ENCODE data around the gene HMOX1. TPM values are rescaled to one million over a fixed set of nuclear protein-coding genes. Genes with fewer than 3 reads are reported as not detected.

Gene HMOX1
- total RNA-seq (10 to 100 TPM in 1 of 2 donors, 1 to 10 TPM in 1; 8.6 to 16.5 TPM), polyA plus RNA-seq (ENCODE audit: insufficient read length in 2 of 2) (10 to 100 TPM; 13.0 to 15.7 TPM)
- long read RNA-seq, donor 1 = 0 reads
- long read RNA-seq, donor 2, partial matches to known transcripts = 0 of 3 reads
- long read RNA-seq, donor 2, other reads (novel, unspliced or antisense) = 0 of 3 reads
- long read RNA-seq, donor 3, partial matches to known transcripts = 5 of 8 reads
- long read RNA-seq, donor 3, other reads (novel, unspliced or antisense) = 0 of 8 reads
- long read RNA-seq, donor 4, partial matches to known transcripts = 0 of 3 reads
- long read RNA-seq, donor 4, other reads (novel, unspliced or antisense) = 0 of 3 reads

- H3K27me3 ChIP-seq (ENCODE audit: control insufficient read depth, insufficient read depth, low read length) = peaks cover 6% of the 10 kb centered on the region
- peak within 1 kb of the TSS; percentile 51 for H3K4me3 ChIP-seq (ENCODE audit: low read depth, low read length)
- peak within 1 kb of the TSS; percentile 61 for H3K27ac ChIP-seq (ENCODE audit: low read depth, low read length)
- peaks cover 21% of the 10 kb centered on the region for H3K4me1 ChIP-seq (ENCODE audit: control insufficient read depth, insufficient read depth, low read length)
- no peaks in the 10 kb centered on the region for H3K9me3 ChIP-seq (ENCODE audit: control insufficient read depth, insufficient read depth, low read length)
- 3% methylated on average over 45 of the region's 47 CpGs for WGBS (ENCODE audit: insufficient coverage)
- no peaks in the 10 kb centered on the region for H3K36me3 ChIP-seq (ENCODE audit: control insufficient read depth, insufficient read depth, low read length)
- peak in 4 of 6 donors; percentile 42 to 87 (median 70) for DNase-seq (ENCODE audit: low read depth in 4 of 6, low spot score in 6 of 6)
Observed at GRCh38 chr22:35380537-35381423, at the start of gene HMOX1. HMOX1 (plus strand) TSS chr22:35381096; CDS start chr22:35381174, 78 bp downstream.

- H3K4me1 ChIP-seq (ENCODE audit: control insufficient read depth, insufficient read depth, low read length) = no peaks in the 10 kb centered on the region
- H3K36me3 ChIP-seq (ENCODE audit: control insufficient read depth, insufficient read depth, low read length) = peaks cover 88% of the 10 kb centered on the region
- WGBS (ENCODE audit: insufficient coverage) = 90% methylated on average over 5 of the region's 6 CpGs
Observed at GRCh38 chr22:35332278-35332677, 48.6 kb upstream of the HMOX1 start.

GRCh38 chr22:35333220-35333619 lies 47.7 kb upstream of the HMOX1 start:
- no peaks in the 10 kb centered on the region for H3K4me1 ChIP-seq (ENCODE audit: control insufficient read depth, insufficient read depth, low read length)
- no peak overlapping the region for H3K27ac ChIP-seq (ENCODE audit: low read depth, low read length)
- DNase-seq (ENCODE audit: low read depth in 4 of 6, low spot score in 6 of 6) = no peak
- 80% methylated on average over 5 of the region's 7 CpGs for WGBS (ENCODE audit: insufficient coverage)
- H3K4me3 ChIP-seq (ENCODE audit: low read depth, low read length) = no peak overlapping the region
- H3K27me3 ChIP-seq (ENCODE audit: control insufficient read depth, insufficient read depth, low read length) = no peaks in the 10 kb centered on the region
- no peaks in the 10 kb centered on the region for H3K9me3 ChIP-seq (ENCODE audit: control insufficient read depth, insufficient read depth, low read length)
- peaks cover 87% of the 10 kb centered on the region for H3K36me3 ChIP-seq (ENCODE audit: control insufficient read depth, insufficient read depth, low read length)

More at GRCh38 chr22:35332278-35332677, 48.6 kb upstream of the HMOX1 start:
- no peaks in the 10 kb centered on the region for H3K27me3 ChIP-seq (ENCODE audit: control insufficient read depth, insufficient read depth, low read length)
- no peak overlapping the region for H3K27ac ChIP-seq (ENCODE audit: low read depth, low read length)
- no peaks in the 10 kb centered on the region for H3K9me3 ChIP-seq (ENCODE audit: control insufficient read depth, insufficient read depth, low read length)
- no peak for DNase-seq (ENCODE audit: low read depth in 4 of 6, low spot score in 6 of 6)
- H3K4me3 ChIP-seq (ENCODE audit: low read depth, low read length) = no peak overlapping the region

- peaks cover 87% of the 10 kb centered on the region for H3K36me3 ChIP-seq (ENCODE audit: control insufficient read depth, insufficient read depth, low read length)
- no peak for DNase-seq (ENCODE audit: low read depth in 4 of 6, low spot score in 6 of 6)
- no peaks in the 10 kb centered on the region for H3K9me3 ChIP-seq (ENCODE audit: control insufficient read depth, insufficient read depth, low read length)
- H3K4me1 ChIP-seq (ENCODE audit: control insufficient read depth, insufficient read depth, low read length) = no peaks in the 10 kb centered on the region
- H3K27me3 ChIP-seq (ENCODE audit: control insufficient read depth, insufficient read depth, low read length) = no peaks in the 10 kb centered on the region
- WGBS (ENCODE audit: insufficient coverage) = 70% methylated on average over 8 of the region's 9 CpGs
- H3K4me3 ChIP-seq (ENCODE audit: low read depth, low read length) = no peak overlapping the region
- H3K27ac ChIP-seq (ENCODE audit: low read depth, low read length) = no peak overlapping the region
Observed at GRCh38 chr22:35334004-35334403, 46.9 kb upstream of the HMOX1 start.

- H3K27ac ChIP-seq (ENCODE audit: low read depth, low read length) = no peak overlapping the region
- WGBS (ENCODE audit: insufficient coverage) = 85% methylated on average over 7 of the region's 7 CpGs
- H3K27me3 ChIP-seq (ENCODE audit: control insufficient read depth, insufficient read depth, low read length) = no peaks in the 10 kb centered on the region
- peaks cover 93% of the 10 kb centered on the region for H3K36me3 ChIP-seq (ENCODE audit: control insufficient read depth, insufficient read depth, low read length)
- DNase-seq (ENCODE audit: low read depth in 4 of 6, low spot score in 6 of 6) = no peak
- H3K9me3 ChIP-seq (ENCODE audit: control insufficient read depth, insufficient read depth, low read length) = no peaks in the 10 kb centered on the region
- no peaks in the 10 kb centered on the region for H3K4me1 ChIP-seq (ENCODE audit: control insufficient read depth, insufficient read depth, low read length)
- no peak overlapping the region for H3K4me3 ChIP-seq (ENCODE audit: low read depth, low read length)
Observed at GRCh38 chr22:35335468-35335867, 45.4 kb upstream of the HMOX1 start.

GRCh38 chr22:35335936-35336781 lies 44.7 kb upstream of the HMOX1 start:
- Histone ChIP-seq H3K27me3 (ENCODE audit: control insufficient read depth, insufficient read depth, low read length) (no peaks in the 10 kb centered on the region), H3K27ac (ENCODE audit: low read depth, low read length) (no peak overlapping the region), H3K4me1 (ENCODE audit: control insufficient read depth, insufficient read depth, low read length) (no peaks in the 10 kb centered on the region), H3K4me3 (ENCODE audit: low read depth, low read length) (no peak overlapping the region), H3K9me3 (ENCODE audit: control insufficient read depth, insufficient read depth, low read length) (no peaks in the 10 kb centered on the region), H3K36me3 (ENCODE audit: control insufficient read depth, insufficient read depth, low read length) (peaks cover 93% of the 10 kb centered on the region)
- WGBS (ENCODE audit: insufficient coverage) = 87% methylated on average over 12 of the region's 12 CpGs
- no peak for DNase-seq (ENCODE audit: low read depth in 4 of 6, low spot score in 6 of 6)

GRCh38 chr22:35337932-35338331 lies 43.0 kb upstream of the HMOX1 start:
- H3K4me3 ChIP-seq (ENCODE audit: low read depth, low read length) = no peak overlapping the region
- H3K4me1 ChIP-seq (ENCODE audit: control insufficient read depth, insufficient read depth, low read length) = no peaks in the 10 kb centered on the region
- H3K27ac ChIP-seq (ENCODE audit: low read depth, low read length) = no peak overlapping the region
- H3K36me3 ChIP-seq (ENCODE audit: control insufficient read depth, insufficient read depth, low read length) = peaks cover 98% of the 10 kb centered on the region
- H3K27me3 ChIP-seq (ENCODE audit: control insufficient read depth, insufficient read depth, low read length) = no peaks in the 10 kb centered on the region
- H3K9me3 ChIP-seq (ENCODE audit: control insufficient read depth, insufficient read depth, low read length) = no peaks in the 10 kb centered on the region
- no peak for DNase-seq (ENCODE audit: low read depth in 4 of 6, low spot score in 6 of 6)
- 84% methylated on average over 3 of the region's 4 CpGs for WGBS (ENCODE audit: insufficient coverage)

- H3K9me3 ChIP-seq (ENCODE audit: control insufficient read depth, insufficient read depth, low read length) = no peaks in the 10 kb centered on the region
- DNase-seq (ENCODE audit: low read depth in 4 of 6, low spot score in 6 of 6) = no peak
- peaks cover 96% of the 10 kb centered on the region for H3K36me3 ChIP-seq (ENCODE audit: control insufficient read depth, insufficient read depth, low read length)
- no peak overlapping the region for H3K4me3 ChIP-seq (ENCODE audit: low read depth, low read length)
- H3K4me1 ChIP-seq (ENCODE audit: control insufficient read depth, insufficient read depth, low read length) = no peaks in the 10 kb centered on the region
- no peaks in the 10 kb centered on the region for H3K27me3 ChIP-seq (ENCODE audit: control insufficient read depth, insufficient read depth, low read length)
- no peak overlapping the region for H3K27ac ChIP-seq (ENCODE audit: low read depth, low read length)
- WGBS (ENCODE audit: insufficient coverage) = 91% methylated on average over 16 of the region's 19 CpGs
Observed at GRCh38 chr22:35341090-35341874, 39.6 kb upstream of the HMOX1 start.
